GM21390 (cell line): ENCODE data around the gene LYPD6B.
A peak's percentile ranks its signal among the peaks of the same experiment; 100 is the strongest.

Experiments used
- ATAC-seq: cut with Tn5 transposase; IDR thresholded peaks from one replicate; pipeline ENCODE4 v1.9.1; 2021; ENCODE audit not compliant: unreplicated experiment

Gene LYPD6B

GRCh38 chr2:149039213-149039724 is 770 bp downstream of the LYPD6B start:
- no peak for ATAC-seq

GRCh38 chr2:149040451-149040850 is 2.0 kb downstream of the LYPD6B start:
- ATAC-seq, result no peak

- ATAC-seq, result no peak
These were observed 3.0 kb downstream of the LYPD6B start for GRCh38 chr2:149041482-149041881.

GRCh38 chr2:149042881-149043280 is 4.4 kb downstream of the LYPD6B start:
- no peak for ATAC-seq

- ATAC-seq, result no peak
These were observed 6.0 kb downstream of the LYPD6B start for GRCh38 chr2:149044500-149044899.

- ATAC-seq, result no peak
These were observed 8.6 kb downstream of the LYPD6B start for GRCh38 chr2:149047118-149047517.

GRCh38 chr2:149049142-149049541 is 10.6 kb downstream of the LYPD6B start:
- no peak for ATAC-seq

- ATAC-seq, result peak; percentile 83
These were observed 11.7 kb downstream of the LYPD6B start for GRCh38 chr2:149050188-149050587.

GRCh38 chr2:149055751-149056150 is 17.3 kb downstream of the LYPD6B start:
- no peak for ATAC-seq

- no peak for ATAC-seq
These were observed 18.2 kb downstream of the LYPD6B start for GRCh38 chr2:149056541-149057255.

- no peak for ATAC-seq
These were observed 18.9 kb downstream of the LYPD6B start for GRCh38 chr2:149057401-149057800.

GRCh38 chr2:149058936-149059335 is 20.4 kb downstream of the LYPD6B start:
- no peak for ATAC-seq

- ATAC-seq, result no peak
These were observed 21.3 kb downstream of the LYPD6B start for GRCh38 chr2:149059822-149060221.

- no peak for ATAC-seq
These were observed 22.7 kb downstream of the LYPD6B start for GRCh38 chr2:149061133-149061745.

GRCh38 chr2:149062531-149062930 is 24.0 kb downstream of the LYPD6B start:
- no peak for ATAC-seq

GRCh38 chr2:149063177-149063576 is 24.7 kb downstream of the LYPD6B start:
- ATAC-seq, result no peak

- no peak for ATAC-seq
These were observed 25.9 kb downstream of the LYPD6B start for GRCh38 chr2:149064365-149064841.

GRCh38 chr2:149064856-149065630 is 26.5 kb downstream of the LYPD6B start:
- no peak for ATAC-seq

GRCh38 chr2:149068225-149068995 is 29.9 kb downstream of the LYPD6B start:
- no peak for ATAC-seq

GRCh38 chr2:149068996-149069888 is 30.7 kb downstream of the LYPD6B start:
- ATAC-seq, result no peak
